Stimulated activated CD4-positive, alpha-beta T cell treated with anti-CD3 and anti-CD28 coated beads, TNF-alpha, amount 100 ng/mL, for 4 hours (primary cell): ENCODE results near the gene IL22RA2.
"Not testable (repeated sequence)": the region's sequence is repeated elsewhere in the genome, so short reads cannot be mapped to it uniquely, and the experiment has no call there.

Source experiments
- DNase-seq, 3 experiments: peaks; one replicate each; pipeline ENCODE4 v3.0.0-alpha.2; 2020; ENCODE audit warnings: low read depth in 3 of 3

The IL22RA2 gene

GRCh38 chr6:137173501-137173900 is at the start of gene IL22RA2:
Gene IL22RA2, minus strand, starts transcription at chr6:137173644. Its CDS starts 11,895 bp downstream, at chr6:137161749.
- DNase-seq: no peak

- DNase-seq: no peak
Measured at GRCh38 chr6:137222381-137222780, 48.9 kb upstream of the IL22RA2 start.

GRCh38 chr6:137219664-137220252 is 46.3 kb upstream of the IL22RA2 start:
- DNase-seq: no peak

- peak; percentile 88 to 98 (median 91) for DNase-seq
Measured at GRCh38 chr6:137218917-137219663, 45.6 kb upstream of the IL22RA2 start, which contains the start of gene IFNGR1. Gene IFNGR1, minus strand, starts transcription at chr6:137219385. Its CDS starts 58 bp downstream, at chr6:137219327.

- no peak for DNase-seq
Measured at GRCh38 chr6:137218473-137218916, 45.1 kb upstream of the IL22RA2 start.

- DNase-seq: no peak
Measured at GRCh38 chr6:137217801-137218472, 44.5 kb upstream of the IL22RA2 start.

GRCh38 chr6:137216875-137217553 is 43.6 kb upstream of the IL22RA2 start:
- DNase-seq: no peak

GRCh38 chr6:137216106-137216505 is 42.7 kb upstream of the IL22RA2 start:
- no peak for DNase-seq

- not testable (repeated sequence) for DNase-seq
Measured at GRCh38 chr6:137215630-137216029, 42.2 kb upstream of the IL22RA2 start.

GRCh38 chr6:137214931-137215330 is 41.5 kb upstream of the IL22RA2 start:
- no peak for DNase-seq

- DNase-seq: no peak
Measured at GRCh38 chr6:137213813-137214212, 40.4 kb upstream of the IL22RA2 start.

- no peak for DNase-seq
Measured at GRCh38 chr6:137213331-137213740, 39.9 kb upstream of the IL22RA2 start.

- no peak for DNase-seq
Measured at GRCh38 chr6:137211910-137212309, 38.5 kb upstream of the IL22RA2 start.

GRCh38 chr6:137210903-137211302 is 37.5 kb upstream of the IL22RA2 start:
- DNase-seq: no peak

- DNase-seq: no peak
Measured at GRCh38 chr6:137208279-137208678, 34.8 kb upstream of the IL22RA2 start.

- DNase-seq: not testable (repeated sequence)
Measured at GRCh38 chr6:137207457-137207856, 34.0 kb upstream of the IL22RA2 start.

- DNase-seq: no peak
Measured at GRCh38 chr6:137206577-137206976, 33.1 kb upstream of the IL22RA2 start.

- no peak for DNase-seq
Measured at GRCh38 chr6:137203256-137203655, 29.8 kb upstream of the IL22RA2 start.

- no peak for DNase-seq
Measured at GRCh38 chr6:137202078-137202477, 28.6 kb upstream of the IL22RA2 start.

- no peak for DNase-seq
Measured at GRCh38 chr6:137201006-137201405, 27.6 kb upstream of the IL22RA2 start.

GRCh38 chr6:137200288-137200687 is 26.8 kb upstream of the IL22RA2 start:
- no peak for DNase-seq
